ENCODE measurements around the gene ARHGEF9.

DNA sequence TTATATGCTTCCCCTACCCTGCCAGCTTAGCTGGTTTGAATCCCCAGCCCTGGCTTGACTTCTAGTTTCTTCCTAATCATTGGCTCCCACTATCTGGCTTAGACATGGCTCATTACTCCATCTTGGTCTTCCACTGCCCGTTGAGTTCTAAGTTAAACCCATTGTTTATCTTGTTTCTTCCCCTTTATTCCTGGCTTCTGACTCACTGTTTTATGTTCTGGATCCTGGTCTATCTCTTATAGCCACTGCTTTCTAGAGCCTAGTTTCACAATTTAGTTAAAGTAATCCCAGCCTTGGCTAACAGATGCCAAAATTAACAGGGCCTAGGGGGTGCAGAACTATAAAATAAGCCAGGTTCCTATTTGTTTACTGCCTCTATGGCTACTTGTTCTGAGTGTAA, 120.9 kb downstream of the ARHGEF9 start:
- TF ChIP-seq, protein P1, sequence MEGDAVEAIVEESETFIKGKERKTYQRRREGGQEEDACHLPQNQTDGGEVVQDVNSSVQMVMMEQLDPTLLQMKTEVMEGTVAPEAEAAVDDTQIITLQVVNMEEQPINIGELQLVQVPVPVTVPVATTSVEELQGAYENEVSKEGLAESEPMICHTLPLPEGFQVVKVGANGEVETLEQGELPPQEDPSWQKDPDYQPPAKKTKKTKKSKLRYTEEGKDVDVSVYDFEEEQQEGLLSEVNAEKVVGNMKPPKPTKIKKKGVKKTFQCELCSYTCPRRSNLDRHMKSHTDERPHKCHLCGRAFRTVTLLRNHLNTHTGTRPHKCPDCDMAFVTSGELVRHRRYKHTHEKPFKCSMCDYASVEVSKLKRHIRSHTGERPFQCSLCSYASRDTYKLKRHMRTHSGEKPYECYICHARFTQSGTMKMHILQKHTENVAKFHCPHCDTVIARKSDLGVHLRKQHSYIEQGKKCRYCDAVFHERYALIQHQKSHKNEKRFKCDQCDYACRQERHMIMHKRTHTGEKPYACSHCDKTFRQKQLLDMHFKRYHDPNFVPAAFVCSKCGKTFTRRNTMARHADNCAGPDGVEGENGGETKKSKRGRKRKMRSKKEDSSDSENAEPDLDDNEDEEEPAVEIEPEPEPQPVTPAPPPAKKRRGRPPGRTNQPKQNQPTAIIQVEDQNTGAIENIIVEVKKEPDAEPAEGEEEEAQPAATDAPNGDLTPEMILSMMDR (IDR thresholded peaks at IDR 0.05): no peak
- no peak for TF ChIP-seq POLR2A (IDR thresholded peaks at IDR 0.05)

Data from uterus (tissue), 2 donors.